IPS DF 6.9 (cell line): ENCODE data around the gene WFDC1.

Experiments used
- DNase-seq: peaks from one replicate; pipeline ENCODE4 v3.0.0-alpha.2; 2013; ENCODE audit warnings: low read depth, low spot score
- H3K27ac ChIP-seq: one replicate; pipeline ENCODE4 v1.5.1; 2013; ENCODE audit warnings: low read length, control low read depth
- H3K27me3 ChIP-seq: 2 replicates; pipeline ENCODE4 v1.6.1; 2013; ENCODE audit warnings: mild to moderate bottlenecking, low read length; ENCODE audit not compliant: control insufficient read depth, insufficient read depth
- H3K36me3 ChIP-seq: 2 replicates; pipeline ENCODE4 v1.6.1; 2013; ENCODE audit warnings: low read length; ENCODE audit not compliant: control insufficient read depth, insufficient read depth
- H3K4me1 ChIP-seq: 2 replicates; pipeline ENCODE4 v1.6.1; 2013; ENCODE audit warnings: low read length; ENCODE audit not compliant: control insufficient read depth, insufficient read depth
- H3K4me3 ChIP-seq: 2 replicates; pipeline ENCODE4 v1.5.1; 2013; ENCODE audit warnings: mild to moderate bottlenecking, low read length
- H3K9me3 ChIP-seq: 2 replicates; pipeline ENCODE4 v1.6.1; 2013; ENCODE audit warnings: low read length, inconsistent platforms; ENCODE audit not compliant: control insufficient read depth, insufficient read depth
- WGBS: extraction: QIAGEN DNeasy Blood & Tissue Kit; methylation state at CpG from one replicate; pipeline ENCODE4 v1.1.7; 2013; ENCODE audit warnings: mixed read lengths, missing lambda C conversion rate; ENCODE audit not compliant: insufficient read length, insufficient coverage; 5-methylcytosine and 5-hydroxymethylcytosine counted together

Gene WFDC1

GRCh38 chr16:84373907-84374489 lies 79.3 kb downstream of the WFDC1 start:
- no peak for DNase-seq
- no peaks in the 10 kb centered on the region for H3K36me3 ChIP-seq
- H3K27me3 ChIP-seq: no peaks in the 10 kb centered on the region
- H3K4me3 ChIP-seq: no peak overlapping the region
- no CpG with 5 or more reads among the region's 10 CpGs for WGBS
- peaks cover 2% of the 10 kb centered on the region for H3K4me1 ChIP-seq
- no peaks in the 10 kb centered on the region for H3K9me3 ChIP-seq
- no peak overlapping the region for H3K27ac ChIP-seq

GRCh38 chr16:84378099-84378498 lies 83.4 kb downstream of the WFDC1 start:
- peaks cover 3% of the 10 kb centered on the region; the same call in 1 of the 2 replicates for H3K4me1 ChIP-seq
- no peak overlapping the region for H3K27ac ChIP-seq
- no CpG with 5 or more reads among the region's 7 CpGs for WGBS
- no peaks in the 10 kb centered on the region for H3K9me3 ChIP-seq
- no peak overlapping the region for H3K4me3 ChIP-seq
- DNase-seq: no peak
- H3K36me3 ChIP-seq: no peaks in the 10 kb centered on the region
- H3K27me3 ChIP-seq: no peaks in the 10 kb centered on the region

GRCh38 chr16:84378567-84378966 lies 83.9 kb downstream of the WFDC1 start:
- Histone ChIP-seq H3K27ac (no peak overlapping the region), H3K4me1 (peaks cover 3% of the 10 kb centered on the region; the same call in 1 of the 2 replicates), H3K9me3 (no peaks in the 10 kb centered on the region), H3K36me3 (no peaks in the 10 kb centered on the region), H3K4me3 (no peak overlapping the region), H3K27me3 (no peaks in the 10 kb centered on the region)
- DNase-seq: no peak
- no CpG with 5 or more reads among the region's 13 CpGs for WGBS

GRCh38 chr16:84379008-84379708 lies 84.5 kb downstream of the WFDC1 start:
- no peaks in the 10 kb centered on the region for H3K9me3 ChIP-seq
- H3K4me1 ChIP-seq: peaks cover 3% of the 10 kb centered on the region; the same call in 1 of the 2 replicates
- H3K36me3 ChIP-seq: no peaks in the 10 kb centered on the region
- H3K27ac ChIP-seq: no peak overlapping the region
- H3K4me3 ChIP-seq: no peak overlapping the region
- no peaks in the 10 kb centered on the region for H3K27me3 ChIP-seq
- DNase-seq: no peak
- WGBS: no CpG with 5 or more reads among the region's 11 CpGs
